HL-60/S4 treated with retinoic acid at 250 ng/mL for 4 days and 3 days (cell line): ENCODE results near the gene VIPR2.
"Not testable (repeated sequence)": the region's sequence is repeated elsewhere in the genome, so short reads cannot be mapped to it uniquely, and the experiment has no call there.

Experiments
- in situ Hi-C: fragments of 300-500 bp; cut with MboI; formaldehyde crosslinking; loops from 2 replicates; pipeline ENCODE4 v1.7.0; 2022; ENCODE audit warnings: low sequenced_read_pairs

Gene VIPR2

DNA sequence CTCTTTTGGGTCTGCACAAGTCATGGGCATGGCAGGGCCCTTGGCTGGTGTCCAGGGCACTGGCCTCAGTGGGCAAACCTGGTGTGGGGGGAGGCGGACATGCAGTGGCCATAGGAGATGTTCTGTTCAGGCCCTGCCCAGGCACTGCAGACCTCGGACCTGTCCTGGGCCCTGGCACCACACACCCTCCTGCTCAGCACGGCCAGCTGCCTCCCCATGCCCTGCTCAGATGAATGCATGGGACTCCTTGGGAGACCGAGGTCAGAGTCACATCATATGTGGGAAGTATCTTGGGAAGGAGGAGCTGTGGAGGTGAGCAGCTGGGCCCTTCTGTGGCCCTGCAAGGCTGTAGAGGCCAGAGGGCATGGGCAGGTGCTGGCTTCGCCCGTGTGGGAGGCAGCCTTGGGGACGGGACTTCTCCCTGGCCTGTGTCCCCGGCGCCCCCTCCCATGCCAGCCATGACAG, 130.8 kb downstream of the VIPR2 start:
- in situ Hi-C loops = no loop called here

DNA sequence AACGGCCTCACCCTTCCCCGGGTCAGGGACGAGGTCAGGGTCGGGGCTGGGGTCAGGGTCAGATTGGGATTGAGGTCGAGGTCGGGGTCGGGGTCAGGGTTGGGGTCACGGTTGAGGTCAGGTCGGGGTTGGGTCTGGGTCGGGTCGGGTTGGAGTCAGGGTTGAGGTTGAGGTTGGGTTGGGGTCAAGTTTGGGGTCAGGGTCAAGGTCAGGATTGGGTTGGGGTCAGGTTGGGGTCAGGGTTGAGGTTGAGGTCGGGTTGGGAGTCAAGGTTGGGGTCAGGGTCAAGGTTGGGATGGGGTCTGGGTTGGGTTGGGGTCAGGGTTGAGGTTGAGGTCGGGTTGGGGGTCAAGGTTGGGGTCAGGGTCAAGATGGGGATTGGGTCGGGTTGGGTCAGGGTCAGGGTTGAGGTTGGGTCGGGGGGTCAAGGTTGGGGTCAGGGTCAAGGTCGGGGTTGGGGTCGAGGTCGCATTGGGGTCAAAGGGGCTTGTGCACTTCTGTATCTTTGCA, 131.4 kb downstream of the VIPR2 start:
- in situ Hi-C loops = no loop called here

DNA sequence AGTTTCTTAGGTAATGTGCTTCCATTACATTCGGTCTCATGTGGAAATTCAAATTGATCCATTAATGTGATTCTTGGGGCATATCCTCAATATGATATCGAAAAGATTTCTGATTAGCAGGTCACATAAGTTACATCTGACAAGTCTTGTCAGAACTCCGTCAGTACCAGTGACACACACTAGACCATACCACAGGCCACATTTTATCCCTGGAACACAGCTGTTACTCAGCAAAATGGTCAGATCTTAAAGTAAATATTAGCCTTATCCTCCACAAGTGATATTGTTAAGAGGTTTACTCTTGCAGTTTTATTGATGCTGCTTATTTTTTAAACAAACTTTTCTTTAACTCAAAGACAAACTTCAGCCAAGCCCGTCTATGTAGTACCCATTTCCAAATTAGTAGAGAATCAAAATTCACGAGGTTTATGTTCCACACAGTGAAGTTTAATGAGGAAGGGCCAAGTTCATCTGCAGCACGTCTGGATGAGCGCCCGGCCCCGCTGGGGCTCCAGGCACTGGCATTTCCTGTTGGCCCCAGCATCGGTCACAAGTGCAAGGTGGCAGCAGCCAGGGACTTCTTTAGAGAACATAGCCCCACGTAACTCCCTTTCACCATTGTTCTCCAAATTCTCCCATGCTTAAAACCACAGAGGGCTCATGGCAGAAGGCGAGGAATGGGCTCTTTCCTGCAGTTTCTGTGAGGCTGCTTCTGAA, 132.2 kb downstream of the VIPR2 start:
- in situ Hi-C loops = no loop called here

DNA sequence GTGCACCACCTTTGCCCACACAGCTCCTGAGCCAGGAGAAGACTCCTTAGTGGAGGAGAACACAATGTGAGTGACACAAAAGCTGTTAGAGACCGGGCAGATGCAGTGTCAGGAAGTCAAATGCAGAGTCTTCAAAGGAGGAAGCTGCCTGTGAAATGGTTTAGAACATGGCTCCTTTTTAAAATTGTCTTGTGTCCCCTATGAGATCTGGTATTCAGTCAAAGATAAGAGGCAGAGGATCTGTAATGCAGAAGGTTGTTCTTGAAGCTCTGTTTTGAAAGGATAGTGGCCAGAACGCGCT, 133.0 kb downstream of the VIPR2 start:
- in situ Hi-C loops = no loop called here

DNA sequence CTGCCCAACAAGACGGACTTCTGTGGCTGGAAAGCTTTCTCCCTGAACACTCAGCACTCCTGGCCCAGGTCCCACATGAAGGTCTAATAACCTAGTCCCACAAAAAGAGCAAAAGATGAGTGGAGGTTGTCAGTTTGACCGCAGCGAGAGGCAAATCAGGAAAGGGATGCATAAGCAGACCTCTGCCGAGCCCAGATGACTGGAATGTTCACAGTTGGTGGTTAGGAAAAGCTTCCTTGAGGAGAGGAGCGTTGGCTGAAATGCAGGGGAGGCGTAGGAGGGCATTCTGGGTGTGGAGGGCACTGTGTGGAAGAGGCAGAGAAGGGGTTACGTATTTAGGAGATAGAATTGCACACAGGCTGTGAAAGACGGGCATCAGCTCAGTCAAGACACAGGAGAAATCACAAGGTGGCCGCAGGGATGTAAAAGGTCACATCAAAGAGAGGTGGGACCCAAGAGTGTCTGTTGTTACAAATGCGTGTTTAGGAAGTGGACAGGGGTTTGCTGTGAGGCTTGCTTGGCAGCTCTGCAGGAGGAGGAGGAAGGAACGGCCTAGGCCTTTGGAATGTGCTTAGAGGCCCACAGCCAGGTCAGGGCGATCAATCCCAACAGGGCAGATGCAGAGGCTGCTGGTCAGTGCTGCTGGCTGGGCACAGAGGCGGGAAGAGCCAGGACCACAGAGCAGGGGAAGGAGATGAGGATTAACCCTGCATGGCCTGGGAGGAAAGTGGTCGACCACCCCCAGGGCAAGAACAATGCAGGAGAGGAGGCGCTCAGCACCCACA, 133.5 kb downstream of the VIPR2 start:
- in situ Hi-C loops = no loop called here

DNA sequence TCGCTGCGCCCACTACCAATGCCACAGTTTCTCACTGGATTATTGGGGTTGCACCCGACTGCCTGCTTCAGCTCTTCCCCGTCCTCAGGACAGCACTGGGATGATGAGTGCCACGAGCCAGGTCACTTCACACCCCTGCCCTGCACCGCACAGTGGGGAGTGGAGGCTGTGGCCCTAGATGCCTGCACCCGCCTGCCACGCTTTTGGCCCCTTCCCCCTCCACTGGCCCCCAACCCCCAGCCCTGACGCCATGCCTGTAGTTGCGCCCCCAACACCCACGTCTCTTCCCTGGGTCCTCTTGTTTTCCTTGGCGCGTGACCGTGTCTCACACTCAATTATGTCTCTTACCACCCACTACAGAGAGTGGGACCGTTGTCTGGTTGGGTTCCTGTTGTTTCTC, 134.3 kb downstream of the VIPR2 start:
- in situ Hi-C loops = no loop called here

DNA sequence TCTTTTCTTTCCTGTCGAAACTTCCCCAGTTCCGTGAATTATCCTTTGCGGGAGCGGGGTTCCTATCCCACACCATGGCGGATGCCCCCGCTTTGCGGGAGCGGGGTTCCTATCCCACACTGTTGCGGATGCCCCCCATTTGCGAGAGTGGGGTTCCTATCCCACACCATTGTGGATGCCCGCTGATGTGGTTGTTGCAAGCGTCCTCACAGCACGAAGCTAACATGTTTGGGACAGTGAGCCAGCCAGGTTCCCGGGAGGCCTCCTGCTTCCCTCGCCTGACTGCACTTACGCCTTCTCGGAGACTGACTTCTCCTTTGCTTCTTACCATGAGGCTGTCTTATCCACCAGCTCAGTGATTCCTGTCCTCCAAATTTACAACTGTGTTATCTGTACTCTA, 134.7 kb downstream of the VIPR2 start:
- in situ Hi-C loops = no loop called here

DNA sequence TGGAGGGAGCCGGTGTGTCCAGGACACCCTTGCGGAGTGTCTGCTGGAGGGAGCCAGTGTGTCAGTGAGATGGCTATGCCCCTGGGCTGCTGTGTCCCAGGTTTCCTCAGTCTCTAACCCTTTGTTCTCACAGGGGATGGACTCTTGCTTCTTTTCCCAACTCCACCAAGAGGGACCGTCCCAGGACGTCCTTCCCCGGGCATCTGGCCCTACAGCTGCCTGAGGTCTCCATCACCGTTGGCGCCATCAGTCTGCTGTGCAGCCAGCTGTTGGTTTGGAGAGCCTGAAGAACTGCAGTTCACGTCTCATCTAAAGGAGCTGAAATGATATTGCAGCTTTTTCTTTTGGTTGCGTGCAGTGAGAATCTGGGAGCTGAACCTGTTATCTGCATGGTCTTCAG, 136.2 kb downstream of the VIPR2 start:
- in situ Hi-C loops = no loop called here

DNA sequence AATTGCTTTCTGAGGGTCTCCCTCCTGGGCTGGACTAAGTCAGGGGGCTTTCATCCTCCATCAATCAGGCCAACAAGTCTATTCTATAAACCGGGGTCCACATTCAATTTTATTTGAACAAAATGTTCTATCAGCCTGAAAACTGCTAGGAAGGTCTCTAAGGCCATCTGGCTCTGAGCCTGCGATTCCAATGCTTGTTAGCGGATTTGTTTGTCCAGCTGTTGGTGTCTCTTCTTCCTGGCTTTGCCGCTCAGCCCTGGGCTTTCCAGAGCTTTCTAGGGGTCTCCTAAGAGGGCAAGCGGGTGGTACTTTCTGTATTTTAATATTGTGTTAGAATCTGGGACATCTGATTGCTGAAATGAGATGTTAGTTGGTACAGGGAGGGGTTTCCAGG, 136.7 kb downstream of the VIPR2 start:
- in situ Hi-C loops = no loop called here

DNA sequence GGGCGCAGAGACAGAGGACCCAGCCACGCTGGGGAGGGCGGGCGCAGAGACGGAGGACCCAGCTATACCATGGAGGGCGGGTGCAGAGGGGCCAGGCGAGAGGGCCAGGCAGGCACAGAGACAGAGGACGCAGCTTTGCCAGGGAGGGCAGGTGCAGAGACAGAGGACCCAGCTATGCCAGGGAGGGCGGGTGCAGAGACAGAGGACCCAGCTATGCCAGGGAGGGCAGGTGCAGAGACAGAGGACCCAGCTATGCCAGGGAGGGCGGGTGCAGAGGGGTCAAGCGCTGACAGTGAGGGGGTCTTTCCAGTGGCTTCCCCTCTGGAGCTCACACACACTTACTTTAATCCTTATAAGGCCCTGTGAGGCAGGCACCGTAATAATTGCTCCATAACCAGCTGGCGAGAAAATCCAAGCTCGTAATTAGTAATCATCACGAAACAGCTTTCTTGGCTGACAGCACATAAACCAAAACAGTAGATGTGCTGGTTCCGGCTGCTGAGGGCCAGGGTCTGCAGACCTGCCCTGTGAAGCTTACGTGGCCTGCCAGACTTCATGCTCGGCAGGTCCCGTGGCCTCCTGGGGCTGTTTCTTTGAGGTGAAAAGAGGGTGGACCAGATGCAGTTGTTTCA, 137.2 kb downstream of the VIPR2 start:
- in situ Hi-C loops = no loop called here

DNA sequence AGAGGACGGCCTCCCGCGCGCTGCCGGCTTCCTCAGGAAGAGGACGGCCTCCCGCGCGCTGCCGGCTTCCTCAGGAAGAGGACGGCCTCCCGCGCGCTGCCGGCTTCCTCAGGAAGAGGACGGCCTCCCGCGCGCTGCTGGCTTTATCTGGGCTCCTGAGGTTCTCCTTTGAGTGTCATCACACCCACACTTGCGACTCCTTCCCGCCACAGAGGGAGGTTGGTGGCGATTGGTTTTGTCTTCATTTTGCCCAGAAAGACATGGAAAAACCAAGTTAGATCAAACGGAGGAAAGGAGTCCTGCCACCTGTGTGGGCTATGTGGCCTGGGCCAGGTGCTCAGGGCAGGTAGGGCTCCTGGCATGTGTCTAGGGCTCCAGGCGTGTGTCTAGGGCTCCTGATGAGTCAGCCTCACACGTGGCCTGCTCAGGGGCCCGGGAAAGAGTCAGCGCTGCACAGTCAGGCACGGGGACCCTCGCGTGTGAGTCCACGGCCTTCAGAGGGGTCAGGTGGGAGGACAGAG, 138.0 kb downstream of the VIPR2 start:
- in situ Hi-C loops = no loop called here

DNA sequence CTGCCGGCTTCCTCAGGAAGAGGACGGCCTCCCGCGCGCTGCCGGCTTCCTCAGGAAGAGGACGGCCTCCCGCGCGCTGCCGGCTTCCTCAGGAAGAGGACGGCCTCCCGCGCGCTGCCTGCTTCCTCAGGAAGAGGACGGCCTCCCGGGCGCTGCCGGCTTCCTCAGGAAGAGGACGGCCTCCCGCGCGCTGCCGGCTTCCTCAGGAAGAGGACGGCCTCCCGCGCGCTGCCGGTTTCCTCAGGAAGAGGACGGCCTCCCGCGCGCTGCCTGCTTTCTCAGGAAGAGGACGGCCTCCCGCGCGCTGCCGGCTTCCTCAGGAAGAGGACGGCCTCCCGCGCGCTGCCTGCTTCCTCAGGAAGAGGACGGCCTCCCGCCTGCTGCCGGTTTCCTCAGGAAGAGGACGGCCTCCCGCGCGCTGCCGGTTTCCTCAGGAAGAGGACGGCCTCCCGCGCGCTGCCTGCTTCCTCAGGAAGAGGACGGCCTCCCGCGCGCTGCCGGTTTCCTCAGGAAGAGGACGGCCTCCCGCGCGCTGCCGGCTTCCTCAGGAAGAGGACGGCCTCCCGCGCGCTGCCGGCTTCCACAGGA, 138.6 kb downstream of the VIPR2 start:
- in situ Hi-C loops = not testable (repeated sequence)

DNA sequence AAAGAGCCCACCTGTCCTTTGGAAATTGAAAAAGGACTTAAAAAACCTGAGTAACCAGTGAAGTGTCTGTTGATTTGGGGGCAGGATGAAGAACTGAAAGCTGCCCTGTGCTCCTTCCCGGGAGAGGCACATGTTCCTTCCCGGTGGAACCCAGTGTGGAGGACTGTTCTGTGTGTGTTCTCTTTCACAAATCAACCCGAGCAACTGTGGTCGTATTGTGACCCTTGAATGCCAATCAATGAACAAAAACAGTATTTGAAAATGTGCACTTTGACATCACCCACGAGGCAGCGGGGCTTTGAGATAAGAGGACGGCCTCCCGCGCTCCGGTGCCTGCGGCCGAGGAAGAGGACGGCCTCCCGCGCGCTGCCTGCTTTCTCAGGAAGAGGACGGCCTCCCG, 139.0 kb downstream of the VIPR2 start:
- in situ Hi-C loops = no loop called here

DNA sequence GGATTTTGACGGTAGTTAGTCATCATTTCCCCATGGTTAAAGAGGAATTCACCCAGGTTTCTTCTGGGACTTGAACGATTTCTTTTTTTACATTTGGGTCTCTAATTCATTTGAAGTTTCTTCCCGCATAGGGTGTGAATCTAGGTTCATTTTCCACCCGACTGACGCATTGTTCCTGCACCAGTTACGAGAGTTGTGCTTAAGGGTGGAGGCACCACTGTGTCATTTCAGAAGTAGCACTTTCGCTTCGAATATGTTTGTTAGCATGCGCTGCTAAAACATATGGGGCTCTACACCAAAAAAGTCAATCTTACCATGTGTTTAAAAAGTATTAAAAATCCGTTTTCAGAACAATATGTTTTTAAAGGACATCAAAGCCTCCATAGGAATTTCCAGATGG, 140.3 kb downstream of the VIPR2 start:
- in situ Hi-C loops = no loop called here

DNA sequence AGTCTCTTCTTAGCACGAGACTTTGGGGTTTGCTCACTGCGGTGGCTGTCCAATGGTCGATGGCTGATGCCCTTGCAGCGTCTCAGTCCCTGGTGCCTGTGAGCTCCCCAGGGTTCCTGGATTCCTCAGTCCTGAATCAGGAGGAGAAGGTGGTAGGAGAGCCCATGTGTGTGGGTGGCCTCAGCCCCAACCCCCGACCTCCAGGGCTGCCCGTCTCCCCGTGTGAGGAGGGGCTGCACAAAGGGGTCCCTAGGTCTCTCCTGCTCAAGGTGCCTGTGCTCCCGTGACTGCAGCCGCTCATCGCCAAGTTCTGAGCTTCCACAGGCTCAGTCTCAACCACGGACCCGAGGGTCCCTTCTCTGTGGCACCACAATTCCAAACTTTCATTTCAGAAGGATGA, 142.9 kb downstream of the VIPR2 start:
- in situ Hi-C loops = no loop called here

DNA sequence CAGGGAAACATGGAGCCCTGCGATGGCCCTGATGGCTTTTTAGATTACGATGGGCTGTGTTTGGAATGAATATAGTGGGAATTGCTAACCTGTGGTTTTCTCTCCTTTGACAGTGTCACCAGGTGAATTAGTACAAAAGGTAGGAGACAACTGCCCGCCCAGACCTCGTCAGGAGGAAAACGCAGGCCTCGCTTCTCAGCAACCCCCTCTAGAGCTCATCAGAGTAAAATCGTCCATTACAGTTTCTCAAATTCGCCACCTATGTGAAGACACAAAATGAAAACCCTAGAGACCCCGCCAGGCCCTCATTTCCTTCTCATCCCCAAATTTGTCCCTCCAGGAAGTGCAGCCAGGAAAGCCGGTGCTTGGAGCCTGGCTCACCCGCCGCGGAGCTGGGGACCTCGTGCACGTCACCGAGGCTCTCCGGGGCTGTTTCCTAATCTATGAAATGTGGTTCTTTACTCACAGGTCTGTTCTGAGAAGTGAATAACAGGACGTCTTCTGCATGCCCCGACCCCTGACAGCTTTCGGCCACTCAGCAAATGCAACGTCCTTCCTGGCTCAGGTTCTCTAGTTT, 143.7 kb downstream of the VIPR2 start:
- in situ Hi-C loops = no loop called here

DNA sequence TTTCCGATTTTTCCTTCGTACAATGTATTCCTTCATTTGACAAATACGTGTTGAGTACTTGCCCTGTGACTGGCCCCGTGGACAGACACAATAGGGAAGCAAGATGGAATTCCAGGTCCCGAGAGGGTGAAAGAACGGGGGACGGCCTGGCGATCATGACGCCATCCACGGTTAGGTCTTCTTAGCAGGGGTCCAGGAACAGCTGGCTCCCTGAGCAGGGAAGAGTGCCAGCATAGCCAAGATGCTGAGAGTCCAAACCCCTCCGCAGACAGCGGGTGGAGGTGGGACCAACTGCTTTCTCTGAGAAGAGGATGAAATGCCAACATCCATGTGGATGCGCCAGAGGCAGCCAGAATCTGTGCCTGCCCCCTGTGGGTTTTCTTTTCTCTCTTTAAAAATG, 144.6 kb downstream of the VIPR2 start:
- in situ Hi-C loops = no loop called here

DNA sequence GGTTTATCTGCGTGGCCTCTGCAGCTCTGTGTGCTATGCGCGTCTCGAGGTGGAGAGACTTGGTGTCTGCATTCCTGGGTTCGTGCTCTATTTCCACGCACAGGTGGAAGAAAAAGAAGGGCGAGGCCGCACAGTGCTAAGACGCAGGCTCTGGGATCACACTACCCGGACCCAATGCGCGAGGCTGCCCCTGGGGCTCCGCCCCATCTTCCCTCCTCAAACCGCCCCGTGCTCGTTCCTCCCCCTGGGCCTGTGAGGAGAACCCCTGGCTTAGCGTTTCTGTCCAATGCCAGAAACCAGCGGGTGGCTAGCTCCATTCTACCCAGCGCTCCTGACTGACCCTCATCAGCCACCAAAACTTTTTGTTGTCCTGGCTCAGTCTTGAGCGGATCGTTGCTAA, 145.2 kb downstream of the VIPR2 start:
- in situ Hi-C loops = no loop called here

DNA sequence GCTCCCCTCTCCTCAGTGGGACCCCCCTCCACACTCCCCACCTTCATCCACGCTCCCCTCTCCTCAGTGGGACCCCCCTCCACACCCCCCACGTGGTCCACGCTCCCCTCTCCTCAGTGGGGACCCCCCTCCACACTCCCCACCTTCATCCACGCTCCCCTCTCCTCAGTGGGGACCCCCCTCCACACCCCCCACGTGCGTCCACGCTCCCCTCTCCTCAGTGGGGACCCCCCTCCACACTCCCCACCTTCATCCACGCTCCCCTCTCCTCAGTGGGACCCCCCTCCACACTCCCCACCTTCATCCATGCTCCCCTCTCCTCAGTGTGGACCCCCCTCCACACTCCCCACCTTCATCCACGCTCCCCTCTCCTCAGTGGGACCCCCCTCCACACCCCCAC, 146.4 kb downstream of the VIPR2 start:
- in situ Hi-C loops = not testable (repeated sequence)

DNA sequence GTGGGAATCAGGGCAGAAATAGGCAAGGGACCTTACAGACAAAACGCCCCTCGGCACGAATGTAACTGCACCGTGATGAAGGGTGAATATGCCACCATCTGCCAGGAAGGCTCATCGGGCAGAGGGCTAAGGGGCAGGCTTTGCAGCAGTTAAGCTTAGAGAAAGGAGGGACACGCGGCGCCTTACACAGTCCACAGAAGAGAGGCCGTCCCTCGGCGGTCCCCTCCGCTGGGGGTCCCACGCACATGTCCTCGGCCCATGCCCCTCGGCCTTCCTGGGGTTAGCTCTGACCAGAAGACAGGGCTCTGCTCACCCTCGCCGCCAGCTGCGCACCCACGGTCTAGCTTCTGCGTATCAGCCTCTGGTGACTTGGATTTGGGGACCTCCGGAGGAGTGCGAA, 147.2 kb downstream of the VIPR2 start:
- in situ Hi-C loops = no loop called here

DNA sequence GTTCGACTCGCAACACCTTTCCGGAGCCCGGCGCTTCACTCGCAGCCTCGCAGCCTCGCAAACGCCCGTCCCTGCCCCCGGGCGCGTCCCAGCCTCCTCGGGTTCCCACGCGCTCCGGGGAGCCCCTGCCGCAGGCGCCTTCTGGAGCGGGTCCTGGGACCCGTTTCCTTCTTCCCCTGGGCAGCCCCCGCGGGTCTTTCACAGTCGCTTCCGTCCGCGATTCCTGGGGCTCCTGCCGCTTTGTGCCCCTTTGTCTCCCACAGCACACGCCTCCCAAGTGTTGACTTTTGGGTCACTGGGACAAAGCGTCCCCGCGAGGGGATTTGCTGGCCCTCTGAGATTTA, 147.6 kb downstream of the VIPR2 start:
- in situ Hi-C loops = no loop called here
